K562 (cell line): Measurements from ENCODE around the gene TMEM179. TPM values are rescaled to one million over a fixed set of nuclear protein-coding genes. Genes with fewer than 3 reads are reported as not detected.

Source experiments
- ATAC-seq: fragments of 200-7000 bp; cut with Tn5 transposase; 3 replicates; pipeline ENCODE4 v1.9.1; 2020; ENCODE audit warnings: moderate library complexity
- BruUV-seq: library from RNA; stranded (reverse); fragments of 400-500 nt; replicated peaks from 2 replicates; lab custom pipeline; 2021; lab: Mats Ljungman, UMichigan
- CTCF ChIA-PET: fragments of 300-600 bp; formaldehyde crosslinking; extraction: SDS; loops from one replicate; lab custom pipeline; 2021; ENCODE audit warnings: low intra/inter-chr PET ratio; lab: Yijun Ruan, JAX
- POLR2A ChIA-PET: fragments of 300-600, 350-650 bp; sonication (Branson Sonifier 250); formaldehyde crosslinking; extraction: SDS; loops from one replicate; lab custom pipeline; 2021; ENCODE audit warnings: antibody characterized with exemption, inconsistent platforms; lab: Yijun Ruan, JAX
- DNase-seq, 4 experiments: peaks; one replicate each; pipeline versions ENCODE4 v3.0.0 to v3.0.0-alpha.2; 2011 to 2018; ENCODE audit warnings: low spot score in 3 of 4, mixed read lengths in 3 of 4; ENCODE audit errors: extremely low read depth in 1 of 4
- FAIRE-seq: peaks from 2 replicates; lab custom pipeline; 2011; peaks lifted over from hg19 to GRCh38; lab: Jason Lieb, UNC
- H2AFZ ChIP-seq: 2 replicates; pipeline ENCODE4 v1.6.0; 2011; ENCODE audit warnings: low read depth, low read length, control low read depth, inconsistent platforms
- H3K27ac ChIP-seq: fragments of 200-600 bp; 3 replicates; pipeline ENCODE4 v1.8.0; 2011; ENCODE audit warnings: low read depth, mild to moderate bottlenecking, control low read depth, inconsistent platforms, low read length, moderate library complexity, mixed read lengths; ENCODE audit errors: extremely low read depth
- H3K27me3 ChIP-seq, 2 experiments: fragments of 300-600 bp in 1 of 2; 2 replicates in 1 of 2; 3 replicates in 1 of 2; pipeline versions ENCODE4 v1.6.0 to v1.8.0; 2011; ENCODE audit warnings: inconsistent platforms in 2 of 2, low read length in 2 of 2, mild to moderate bottlenecking in 1 of 2, mixed read lengths in 1 of 2, moderate library complexity in 1 of 2; ENCODE audit not compliant: control insufficient read depth in 2 of 2, insufficient read depth in 2 of 2
- H3K36me3 ChIP-seq: fragments of 300-600 bp; 3 replicates; pipeline ENCODE4 v1.8.0; 2011; ENCODE audit warnings: mild to moderate bottlenecking, low read length, inconsistent platforms; ENCODE audit not compliant: control insufficient read depth, insufficient read depth
- H3K4me1 ChIP-seq, 2 experiments: fragments of 200-600 bp in 1 of 2; replicated peaks in 1 of 2; 2 replicates in 1 of 2; 3 replicates in 1 of 2; pipeline versions ENCODE4 v1.5.1 to v1.8.0; 2011; ENCODE audit warnings: inconsistent platforms in 2 of 2, low read length in 2 of 2, mild to moderate bottlenecking in 1 of 2, mixed read lengths in 1 of 2, moderate library complexity in 1 of 2; ENCODE audit not compliant: control insufficient read depth in 2 of 2, insufficient read depth in 2 of 2
- H3K4me2 ChIP-seq: 2 replicates; pipeline ENCODE4 v1.6.1; 2011; ENCODE audit warnings: low read length, control low read depth, inconsistent platforms, mixed read lengths; ENCODE audit not compliant: insufficient read depth
- H3K4me3 ChIP-seq: fragments of 200-600 bp; sonication (generic), shearing (Covaris generic); 2 replicates; pipeline ENCODE4 v1.5.1; 2016; ENCODE audit warnings: control low read depth, inconsistent platforms
- H3K79me2 ChIP-seq: fragments of 200-600 bp; 3 replicates; pipeline ENCODE4 v1.8.0; 2011; ENCODE audit warnings: low read length, inconsistent platforms; ENCODE audit not compliant: control insufficient read depth, insufficient read depth
- H3K9ac ChIP-seq, 2 experiments: 2 replicates each; pipeline versions ENCODE4 v1.6.0 to v1.6.1; 2011; ENCODE audit warnings: low read depth in 2 of 2, low read length in 2 of 2, control low read depth in 1 of 2, inconsistent platforms in 1 of 2, mild to moderate bottlenecking in 1 of 2, mixed read lengths in 1 of 2; ENCODE audit not compliant: insufficient read depth in 1 of 2
- H3K9me1 ChIP-seq: one replicate; pipeline ENCODE4 v1.6.0; 2011; ENCODE audit warnings: inconsistent platforms, mild to moderate bottlenecking, low read length, moderate library complexity; ENCODE audit not compliant: control insufficient read depth, insufficient read depth
- H3K9me3 ChIP-seq: replicated peaks from 2 replicates; pipeline ENCODE4 v1.5.1; 2011; ENCODE audit warnings: low read depth, low read length, inconsistent platforms; ENCODE audit not compliant: control insufficient read depth, insufficient read depth
- H4K20me1 ChIP-seq: replicated peaks from 2 replicates; pipeline ENCODE4 v1.6.1; 2011; ENCODE audit warnings: low read length, inconsistent platforms, mixed read lengths; ENCODE audit not compliant: control insufficient read depth, insufficient read depth
- CCNT2 ChIP-seq: IDR thresholded peaks from 2 replicates; pipeline ENCODE4 v1.6.1; 2011; ENCODE audit warnings: borderline replicate concordance, low read depth, mild to moderate bottlenecking, moderate library complexity, mixed read lengths, low read length; ENCODE audit not compliant: insufficient read length; ENCODE audit errors: extremely low read depth
- JUND ChIP-seq, 2 experiments: IDR thresholded peaks; 2 replicates in 1 of 2; 3 replicates in 1 of 2; pipeline ENCODE4 v1.6.1; 2011; ENCODE audit warnings: borderline replicate concordance in 2 of 2, low read depth in 2 of 2, low read length in 2 of 2, improper control_type of control experiment in 1 of 2, missing biosample characterization in 1 of 2, missing genetic modification characterization in 1 of 2, missing genetic modification reagents in 1 of 2
- PHF21A ChIP-seq: fragments of 450-650 bp; IDR thresholded peaks from 2 replicates; pipeline ENCODE4 v1.6.1; 2017; ENCODE audit warnings: low read depth, borderline replicate concordance
- POLR2A ChIP-seq: fragments of 450-650 bp; conservative IDR thresholded peaks from 2 replicates; pipeline ENCODE4 v1.6.1; 2016
- PURB ChIP-seq: sonication (generic); formaldehyde crosslinking; IDR thresholded peaks from 2 replicates; pipeline ENCODE4 v1.9.0; 2021; ENCODE audit warnings: low read depth, mild to moderate bottlenecking, missing genetic modification reagents
- RHOXF2B ChIP-seq: fragments of 250-450 bp; sonication (Bioruptor Pico); conservative IDR thresholded peaks from 2 replicates; pipeline ENCODE4 v1.5.1; 2021
- SMAD2 ChIP-seq: fragments of 150-350 bp; IDR thresholded peaks from 2 replicates; pipeline ENCODE4 v1.6.1; 2014; ENCODE audit warnings: low read depth, mild to moderate bottlenecking, low read length
- SNIP1 ChIP-seq: fragments of 450-650 bp; IDR thresholded peaks from 2 replicates; pipeline ENCODE4 v1.7.1; 2017; ENCODE audit warnings: low read depth, mild to moderate bottlenecking
- TAL1 ChIP-seq: fragments of 450-650 bp; IDR thresholded peaks from 2 replicates; pipeline ENCODE4 v1.6.1; 2016; ENCODE audit warnings: mild to moderate bottlenecking
- ZNF146 ChIP-seq: IDR thresholded peaks from one replicate; pipeline ENCODE4 v1.6.1; 2018; ENCODE audit warnings: missing compliant biosample characterization; ENCODE audit not compliant: unreplicated experiment
- ZNF551 ChIP-seq: fragments of 250-450 bp; sonication (Bioruptor Pico); IDR thresholded peaks from 2 replicates; pipeline ENCODE4 v1.5.0; 2021; ENCODE audit warnings: mild to moderate bottlenecking, moderate library complexity
- ZNF583 ChIP-seq: fragments of 250-450 bp; sonication (Bioruptor Pico); IDR thresholded peaks from 2 replicates; pipeline ENCODE4 v1.4.0; 2020
- WGBS: fragments of 100-300 bp; shearing (Covaris generic); methylation state at CpG from one replicate; pipeline ENCODE4 v1.1.6; 2016; ENCODE audit warnings: low coverage, mixed read lengths; ENCODE audit not compliant: insufficient coverage; ENCODE audit errors: missing lambda C conversion rate; 5-methylcytosine and 5-hydroxymethylcytosine counted together
- in situ Hi-C: fragments of 300-500 bp; cut with MboI; formaldehyde crosslinking; loops from 4 replicates; pipeline ENCODE4 v1.15.0; 2018; ENCODE audit warnings: inconsistent platforms, mixed read lengths
- intact Hi-C: fragments of 100-400 bp; cut with micrococcal nuclease; formaldehyde crosslinking; loops from 2 replicates; pipeline ENCODE4 v1.14.2; 2022
- polyA plus RNA-seq, 8 experiments: library from polyadenylated mRNA; depleted of rRNA in 4 of 8; stranded (reverse) in 5 of 8; unstranded in 3 of 8; fragments of >200 nt; fragmentation: Nextera tagmentation in 2 of 8; fragmentation: Illumina TruSeq in 1 of 8; extraction: Ambion mirVana in 2 of 8; extraction: Trizol in 1 of 8; gene quantifications; 2 replicates each; pipeline versions ENCODE4 v1.2.1 to v1.2.3, GENCODE V29; 2011 to 2014; ENCODE audit warnings: inconsistent platforms in 1 of 8, missing spikeins in 1 of 8
- total RNA-seq, 7 experiments: library from RNA; depleted of rRNA in 6 of 7; stranded (reverse); fragments of >200 nt in 6 of 7; fragmentation: Illumina TruSeq in 2 of 7; extraction: Trizol in 2 of 7; gene quantifications; 2 replicates each; pipeline versions ENCODE4 v1.2.1 to v1.2.3, GENCODE V29; 2011 to 2021; ENCODE audit warnings: low replicate concordance in 1 of 7
- TF ChIP-seq, protein P1 (sequence below), 2 experiments: fragments of 450-650 bp; IDR thresholded peaks; 2 replicates each; pipeline ENCODE4 v1.6.1; 2016
- TF ChIP-seq, protein P2 (sequence below): conservative IDR thresholded peaks from 2 replicates; pipeline ENCODE4 v1.6.1; 2011; ENCODE audit warnings: low read depth, mild to moderate bottlenecking, low read length; ENCODE audit not compliant: control insufficient read depth
- TF ChIP-seq, protein P3 (sequence below): sonication (generic); formaldehyde crosslinking; IDR thresholded peaks from 2 replicates; pipeline ENCODE4 v1.8.1; 2023; ENCODE audit warnings: mild to moderate bottlenecking, missing genetic modification reagents
- TF ChIP-seq, protein P4 (sequence below): IDR thresholded peaks from 2 replicates; pipeline ENCODE4 v1.6.1; 2012; ENCODE audit warnings: low read depth, low read length, improper control_type of control experiment, borderline replicate concordance

Gene TMEM179
- total and polyA plus RNA-seq, 9 of the 15 experiments (the other 6 are each of a cell fraction or from before 2014, with no cell fraction given) = not detected

DNA sequence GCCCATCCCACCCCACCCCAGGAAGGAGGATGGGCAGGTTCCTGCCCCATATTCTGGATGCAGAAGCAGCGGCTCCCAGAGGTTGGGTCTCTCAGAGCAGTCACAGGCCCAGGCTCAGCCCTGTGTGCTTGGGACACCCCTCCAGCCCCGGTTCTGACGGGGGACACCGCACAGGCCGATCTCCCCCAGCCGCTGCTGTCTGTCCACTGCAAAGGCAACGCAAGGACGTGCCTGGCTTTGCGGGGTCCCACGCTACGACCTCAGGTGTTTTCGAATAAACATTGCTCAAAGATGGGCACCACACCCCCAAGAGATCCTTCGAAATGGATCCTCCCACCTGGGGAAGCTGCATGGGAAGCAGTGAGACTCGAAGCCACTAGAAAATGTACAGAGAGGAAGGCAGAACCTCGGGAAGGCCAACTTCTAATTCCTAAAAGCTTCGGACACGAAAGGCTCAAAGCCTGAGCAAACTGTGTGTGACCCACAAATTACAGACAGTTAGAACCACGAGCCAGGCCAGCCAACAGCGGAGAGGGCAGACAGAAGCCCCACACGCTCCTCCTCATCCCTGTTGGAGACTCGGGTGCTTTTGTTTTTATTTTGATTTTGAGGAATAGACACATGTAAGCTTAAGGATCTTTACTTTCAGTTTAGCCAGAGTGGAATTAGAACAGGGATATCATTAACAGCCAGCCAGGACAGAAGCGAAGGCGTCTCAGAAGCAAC is 14.2 kb downstream of the TMEM179 start:
- ChIA-PET POLR2A (no interaction called here), CTCF (no interaction called here)
- TF ChIP-seq JUND (IDR thresholded peaks at IDR 0.05; ENCODE audit: borderline replicate concordance, low read depth, low read length) = no peak
- no peak for TF ChIP-seq JUND (tag; IDR thresholded peaks at IDR 0.05; ENCODE audit: borderline replicate concordance, low read depth, low read length)
- TF ChIP-seq PHF21A = no peak
- no peak for TF ChIP-seq ZNF583
- no peak for TF ChIP-seq PURB (CRISPR knock-in tag)
- no peak for TF ChIP-seq SMAD2
- no peak for TF ChIP-seq RHOXF2B
- TF ChIP-seq, protein P1, sequence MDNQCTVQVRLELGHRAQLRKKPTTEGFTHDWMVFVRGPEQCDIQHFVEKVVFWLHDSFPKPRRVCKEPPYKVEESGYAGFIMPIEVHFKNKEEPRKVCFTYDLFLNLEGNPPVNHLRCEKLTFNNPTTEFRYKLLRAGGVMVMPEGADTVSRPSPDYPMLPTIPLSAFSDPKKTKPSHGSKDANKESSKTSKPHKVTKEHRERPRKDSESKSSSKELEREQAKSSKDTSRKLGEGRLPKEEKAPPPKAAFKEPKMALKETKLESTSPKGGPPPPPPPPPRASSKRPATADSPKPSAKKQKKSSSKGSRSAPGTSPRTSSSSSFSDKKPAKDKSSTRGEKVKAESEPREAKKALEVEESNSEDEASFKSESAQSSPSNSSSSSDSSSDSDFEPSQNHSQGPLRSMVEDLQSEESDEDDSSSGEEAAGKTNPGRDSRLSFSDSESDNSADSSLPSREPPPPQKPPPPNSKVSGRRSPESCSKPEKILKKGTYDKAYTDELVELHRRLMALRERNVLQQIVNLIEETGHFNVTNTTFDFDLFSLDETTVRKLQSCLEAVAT (IDR thresholded peaks at IDR 0.05) = no peak
- TF ChIP-seq, protein P2, sequence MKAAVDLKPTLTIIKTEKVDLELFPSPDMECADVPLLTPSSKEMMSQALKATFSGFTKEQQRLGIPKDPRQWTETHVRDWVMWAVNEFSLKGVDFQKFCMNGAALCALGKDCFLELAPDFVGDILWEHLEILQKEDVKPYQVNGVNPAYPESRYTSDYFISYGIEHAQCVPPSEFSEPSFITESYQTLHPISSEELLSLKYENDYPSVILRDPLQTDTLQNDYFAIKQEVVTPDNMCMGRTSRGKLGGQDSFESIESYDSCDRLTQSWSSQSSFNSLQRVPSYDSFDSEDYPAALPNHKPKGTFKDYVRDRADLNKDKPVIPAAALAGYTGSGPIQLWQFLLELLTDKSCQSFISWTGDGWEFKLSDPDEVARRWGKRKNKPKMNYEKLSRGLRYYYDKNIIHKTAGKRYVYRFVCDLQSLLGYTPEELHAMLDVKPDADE = no peak
- TF ChIP-seq, protein P3, sequence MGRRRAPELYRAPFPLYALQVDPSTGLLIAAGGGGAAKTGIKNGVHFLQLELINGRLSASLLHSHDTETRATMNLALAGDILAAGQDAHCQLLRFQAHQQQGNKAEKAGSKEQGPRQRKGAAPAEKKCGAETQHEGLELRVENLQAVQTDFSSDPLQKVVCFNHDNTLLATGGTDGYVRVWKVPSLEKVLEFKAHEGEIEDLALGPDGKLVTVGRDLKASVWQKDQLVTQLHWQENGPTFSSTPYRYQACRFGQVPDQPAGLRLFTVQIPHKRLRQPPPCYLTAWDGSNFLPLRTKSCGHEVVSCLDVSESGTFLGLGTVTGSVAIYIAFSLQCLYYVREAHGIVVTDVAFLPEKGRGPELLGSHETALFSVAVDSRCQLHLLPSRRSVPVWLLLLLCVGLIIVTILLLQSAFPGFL (CRISPR knock-in tag) = no peak
- TF ChIP-seq POLR2A = no peak
- TF ChIP-seq, protein P4, sequence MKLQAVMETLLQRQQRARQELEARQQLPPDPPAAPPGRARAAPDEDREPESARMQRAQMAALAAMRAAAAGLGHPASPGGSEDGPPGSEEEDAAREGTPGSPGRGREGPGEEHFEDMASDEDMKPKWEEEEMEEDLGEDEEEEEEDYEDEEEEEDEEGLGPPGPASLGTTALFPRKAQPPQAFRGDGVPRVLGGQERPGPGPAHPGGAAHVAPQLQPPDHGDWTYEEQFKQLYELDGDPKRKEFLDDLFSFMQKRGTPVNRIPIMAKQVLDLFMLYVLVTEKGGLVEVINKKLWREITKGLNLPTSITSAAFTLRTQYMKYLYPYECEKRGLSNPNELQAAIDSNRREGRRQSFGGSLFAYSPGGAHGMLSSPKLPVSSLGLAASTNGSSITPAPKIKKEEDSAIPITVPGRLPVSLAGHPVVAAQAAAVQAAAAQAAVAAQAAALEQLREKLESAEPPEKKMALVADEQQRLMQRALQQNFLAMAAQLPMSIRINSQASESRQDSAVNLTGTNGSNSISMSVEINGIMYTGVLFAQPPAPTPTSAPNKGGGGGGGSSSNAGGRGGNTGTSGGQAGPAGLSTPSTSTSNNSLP = no peak
- no peak for TF ChIP-seq SNIP1
- TF ChIP-seq ZNF551 (CRISPR knock-in tag) = no peak
- no peak for TF ChIP-seq CCNT2
- TF ChIP-seq TAL1 = no peak
- no peak for TF ChIP-seq ZNF146 (CRISPR knock-in tag)
- no peaks in the 10 kb centered on the region for H3K36me3 ChIP-seq
- H3K4me2 ChIP-seq = no peak overlapping the region
- no peak overlapping the region for H3K9ac ChIP-seq
- 5% methylated on average over 18 of the region's 23 CpGs for WGBS
- no peaks in the 10 kb centered on the region for H3K9me1 ChIP-seq
- peaks cover 9% of the 10 kb centered on the region; the same call in 1 of the 2 replicates for H4K20me1 ChIP-seq
- in situ Hi-C loops (no loop called here), intact Hi-C loops (no loop called here)
- no peak overlapping the region for H2AFZ ChIP-seq
- H3K4me1 ChIP-seq = peaks cover 0 to 21% of the 10 kb centered on the region in 2 experiments; a peak in 2 of 5 replicates
- H3K9me3 ChIP-seq = no peaks in the 10 kb centered on the region
- no peak overlapping the region for H3K27ac ChIP-seq
- no peak for FAIRE-seq
- peaks cover 9 to 32% of the 10 kb centered on the region in 2 experiments; a peak in 3 of 5 replicates for H3K27me3 ChIP-seq
- no peaks in the 10 kb centered on the region for H3K79me2 ChIP-seq
- BruUV-seq = no TSS peak
- no peak for DNase-seq
- no peak overlapping the region for H3K4me3 ChIP-seq
- ATAC-seq = no peak
